Karpas-422 (cell line): Measurements from ENCODE around the gene EMP1. TPM values are rescaled to one million over a fixed set of nuclear protein-coding genes. Genes with fewer than 3 reads are reported as not detected.
A peak's percentile ranks its signal among the peaks of the same experiment; 100 is the strongest.

ENCODE experiments used
- DNase-seq: peaks from one replicate; pipeline ENCODE4 v3.0.0-alpha.2; 2015
- H2AFZ ChIP-seq: fragments of 200-600 bp; sonication (generic); 2 replicates; pipeline ENCODE4 v1.6.1; 2014; ENCODE audit warnings: antibody characterized with exemption, low read length, mixed read lengths
- H3K27ac ChIP-seq: fragments of 200-600 bp; sonication (generic); 2 replicates; pipeline ENCODE4 v1.5.1; 2014; ENCODE audit warnings: mild to moderate bottlenecking, low read length, moderate library complexity
- H3K27me3 ChIP-seq: fragments of 200-600 bp; sonication (generic); 2 replicates; pipeline ENCODE4 v1.6.1; 2014; ENCODE audit warnings: low read length, mixed read lengths
- H3K36me3 ChIP-seq: fragments of 200-600 bp; sonication (generic); 2 replicates; pipeline ENCODE4 v1.6.1; 2014; ENCODE audit warnings: low read length, mixed read lengths; ENCODE audit not compliant: insufficient read depth
- H3K4me1 ChIP-seq: fragments of 200-600 bp; sonication (generic); 2 replicates; pipeline ENCODE4 v1.6.1; 2014; ENCODE audit warnings: mild to moderate bottlenecking, low read length, mixed read lengths
- H3K4me2 ChIP-seq: fragments of 200-600 bp; sonication (generic); 2 replicates; pipeline ENCODE4 v1.6.1; 2014; ENCODE audit warnings: low read length, low read depth, mild to moderate bottlenecking; ENCODE audit not compliant: poor library complexity, severe bottlenecking
- H3K4me3 ChIP-seq: fragments of 200-600 bp; sonication (generic); 2 replicates; pipeline ENCODE4 v1.5.1; 2014; ENCODE audit warnings: mild to moderate bottlenecking, antibody characterized with exemption, low read length, mixed read lengths
- H3K79me2 ChIP-seq: fragments of 200-600 bp; sonication (generic); 2 replicates; pipeline ENCODE4 v1.6.1; 2014; ENCODE audit warnings: mild to moderate bottlenecking, low read length, mixed read lengths
- H3K9ac ChIP-seq: fragments of 200-600 bp; sonication (generic); 2 replicates; pipeline ENCODE4 v1.6.0; 2014; ENCODE audit warnings: low read length
- H3K9me2 ChIP-seq: fragments of 200-600 bp; sonication (generic), shearing (Covaris generic); replicated peaks from 2 replicates; pipeline ENCODE4 v1.6.0; 2014; ENCODE audit warnings: mild to moderate bottlenecking, low read length, moderate library complexity; ENCODE audit not compliant: insufficient read depth
- H3K9me3 ChIP-seq: fragments of 300-700, 200-600 bp; sonication (generic); 2 replicates; pipeline ENCODE4 v1.6.1; 2014; ENCODE audit warnings: low read length, mixed read lengths
- H4K20me1 ChIP-seq: fragments of 200-600 bp; sonication (generic); 2 replicates; pipeline ENCODE4 v1.6.1; 2014; ENCODE audit warnings: mild to moderate bottlenecking, antibody characterized with exemption, low read length, low read depth; ENCODE audit not compliant: insufficient read depth
- total RNA-seq: library from RNA; depleted of rRNA; stranded (reverse); fragments of >200 nt; shearing (Covaris generic); gene quantifications from 2 replicates; pipeline ENCODE4 v1.2.3, GENCODE V29; 2014; ENCODE audit warnings: low replicate concordance

The EMP1 gene
- total RNA-seq, 1 experiment from 2014 or later = not detected

GRCh38 chr12:13205809-13206559, 9.5 kb downstream of the EMP1 start:
- Histone ChIP-seq H3K9ac (no peak overlapping the region), H3K9me2 (no peaks in the 10 kb centered on the region), H3K4me2 (no peak overlapping the region), H3K27me3 (no peaks in the 10 kb centered on the region), H3K36me3 (no peaks in the 10 kb centered on the region), H3K4me3 (no peak overlapping the region), H3K9me3 (no peaks in the 10 kb centered on the region), H4K20me1 (no peaks in the 10 kb centered on the region), H3K27ac (no peak overlapping the region), H3K4me1 (peaks cover 30% of the 10 kb centered on the region), H3K79me2 (no peaks in the 10 kb centered on the region), H2AFZ (no peak overlapping the region)
- no peak for DNase-seq

DNA sequence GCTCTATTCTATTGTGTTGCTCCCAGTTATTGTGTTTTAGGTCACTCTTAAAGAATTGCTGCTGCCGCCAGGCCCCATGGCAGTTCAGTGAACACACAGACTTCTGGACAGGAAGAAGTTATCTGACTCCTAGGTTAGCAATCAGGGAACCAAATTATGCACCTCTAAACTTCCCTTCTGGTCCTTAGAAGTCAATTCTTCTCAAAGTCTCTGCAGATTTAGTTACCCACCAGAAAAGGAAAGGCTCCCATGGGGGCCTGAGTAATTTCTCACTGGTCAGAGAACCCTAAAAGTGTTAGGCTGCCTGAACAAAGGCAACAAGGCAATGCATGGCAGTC, 10.0 kb downstream of the EMP1 start:
- no peak overlapping the region for H3K4me2 ChIP-seq
- no peaks in the 10 kb centered on the region for H3K36me3 ChIP-seq
- H4K20me1 ChIP-seq = no peaks in the 10 kb centered on the region
- no peaks in the 10 kb centered on the region for H3K27me3 ChIP-seq
- H3K9ac ChIP-seq = no peak overlapping the region
- DNase-seq = peak; percentile 45
- H3K9me3 ChIP-seq = no peaks in the 10 kb centered on the region
- H3K4me1 ChIP-seq = peaks cover 35% of the 10 kb centered on the region
- no peak overlapping the region for H2AFZ ChIP-seq
- no peak overlapping the region for H3K4me3 ChIP-seq
- no peaks in the 10 kb centered on the region for H3K79me2 ChIP-seq
- H3K9me2 ChIP-seq = no peaks in the 10 kb centered on the region
- H3K27ac ChIP-seq = no peak overlapping the region

- DNase-seq = peak; percentile 64
- Histone ChIP-seq H3K36me3 (no peaks in the 10 kb centered on the region), H3K9ac (no peak overlapping the region), H3K4me3 (no peak overlapping the region), H3K4me1 (peaks cover 40% of the 10 kb centered on the region), H3K9me2 (no peaks in the 10 kb centered on the region), H4K20me1 (no peaks in the 10 kb centered on the region), H3K27me3 (no peaks in the 10 kb centered on the region), H3K27ac (no peak overlapping the region), H3K9me3 (no peaks in the 10 kb centered on the region), H3K79me2 (no peaks in the 10 kb centered on the region), H2AFZ (no peak overlapping the region), H3K4me2 (peak overlapping the region; percentile 47)
These were observed 12.3 kb downstream of the EMP1 start for GRCh38 chr12:13208533-13209435.

DNA sequence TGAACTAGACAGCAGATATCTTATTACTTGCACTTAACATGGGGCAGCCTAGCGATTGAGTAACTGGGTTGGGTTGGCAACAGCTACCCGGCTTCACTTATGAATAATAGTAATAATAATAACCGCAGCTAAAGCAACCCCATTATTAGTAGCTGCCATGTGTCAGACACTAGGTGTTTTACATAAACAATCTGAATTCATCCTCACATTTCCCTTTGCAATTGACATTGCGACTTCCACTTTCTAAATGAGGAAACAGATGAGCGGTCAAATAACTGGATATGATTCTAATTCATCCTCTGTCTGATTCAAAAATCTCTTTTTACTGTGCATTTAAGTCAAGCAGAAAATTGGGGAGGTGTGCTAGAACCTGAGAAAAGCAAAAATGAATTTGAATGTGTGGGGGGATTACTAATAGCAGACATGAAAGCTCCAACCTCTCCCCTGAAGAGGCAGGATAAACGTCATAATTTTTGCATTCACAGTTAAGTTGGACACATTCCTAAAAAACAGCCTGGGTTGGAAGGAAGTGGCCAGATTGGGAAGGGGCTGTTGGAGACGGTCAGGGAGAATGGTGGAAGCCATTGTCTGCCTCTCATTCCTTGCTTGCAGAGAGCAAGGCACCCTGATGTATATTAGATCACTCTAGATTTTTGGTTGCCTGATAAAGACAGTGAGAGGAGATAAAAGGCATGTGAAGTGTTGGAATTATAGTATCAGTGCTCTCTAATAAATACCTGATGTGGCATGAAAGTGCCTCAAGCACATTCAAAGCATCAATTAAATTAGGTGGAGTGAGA, 13.1 kb downstream of the EMP1 start:
- no peaks in the 10 kb centered on the region for H3K79me2 ChIP-seq
- H4K20me1 ChIP-seq = no peaks in the 10 kb centered on the region
- no peaks in the 10 kb centered on the region for H3K36me3 ChIP-seq
- H2AFZ ChIP-seq = no peak overlapping the region
- no peak overlapping the region for H3K27ac ChIP-seq
- peak; percentile 45 for DNase-seq
- no peaks in the 10 kb centered on the region for H3K27me3 ChIP-seq
- no peak overlapping the region for H3K4me3 ChIP-seq
- peaks cover 40% of the 10 kb centered on the region for H3K4me1 ChIP-seq
- no peaks in the 10 kb centered on the region for H3K9me2 ChIP-seq
- H3K9ac ChIP-seq = no peak overlapping the region
- H3K4me2 ChIP-seq = peak overlapping the region; percentile 47
- H3K9me3 ChIP-seq = no peaks in the 10 kb centered on the region

- H3K27ac ChIP-seq = no peak overlapping the region
- no peaks in the 10 kb centered on the region for H4K20me1 ChIP-seq
- H3K27me3 ChIP-seq = no peaks in the 10 kb centered on the region
- H3K9me2 ChIP-seq = no peaks in the 10 kb centered on the region
- no peaks in the 10 kb centered on the region for H3K36me3 ChIP-seq
- H3K4me1 ChIP-seq = peaks cover 40% of the 10 kb centered on the region
- no peaks in the 10 kb centered on the region for H3K9me3 ChIP-seq
- no peak overlapping the region for H3K4me3 ChIP-seq
- no peak overlapping the region for H3K9ac ChIP-seq
- no peak overlapping the region for H3K4me2 ChIP-seq
- H2AFZ ChIP-seq = no peak overlapping the region
- DNase-seq = no peak
- H3K79me2 ChIP-seq = no peaks in the 10 kb centered on the region
These were observed 14.0 kb downstream of the EMP1 start for GRCh38 chr12:13210236-13211190.

DNA sequence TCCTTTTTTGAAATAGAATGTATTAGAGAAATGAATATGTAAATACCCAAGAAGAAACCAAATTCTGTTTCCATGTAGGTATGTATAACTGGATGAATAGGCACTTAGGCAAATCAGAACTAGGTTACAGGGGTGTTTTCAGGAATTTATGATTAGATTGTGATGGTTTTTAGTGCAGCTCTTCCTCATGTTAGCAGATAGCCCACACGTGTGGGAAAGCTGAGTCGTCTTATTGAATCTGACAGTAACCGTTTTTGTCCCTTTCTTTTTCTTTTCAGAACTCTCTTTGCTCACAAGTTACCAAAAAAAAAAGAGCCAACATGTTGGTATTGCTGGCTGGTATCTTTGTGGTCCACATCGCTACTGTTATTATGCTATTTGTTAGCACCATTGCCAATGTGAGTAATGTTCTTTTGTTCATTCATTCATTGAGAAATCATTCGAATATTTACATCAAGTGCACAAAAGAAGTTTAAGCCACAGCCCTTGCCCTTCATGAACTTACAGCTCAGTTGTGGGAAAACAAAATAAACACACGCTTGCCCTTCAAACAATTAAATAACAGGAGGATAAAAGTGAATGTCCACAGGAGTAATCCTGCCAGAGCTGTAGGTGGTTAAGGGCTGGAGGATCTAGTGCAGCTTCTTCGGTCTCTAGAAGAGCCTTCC, 14.8 kb downstream of the EMP1 start:
- no peak for DNase-seq
- no peaks in the 10 kb centered on the region for H3K36me3 ChIP-seq

More for the DNA sequence above, 14.8 kb downstream of the EMP1 start:
- no peaks in the 10 kb centered on the region for H3K27me3 ChIP-seq
- H3K9me3 ChIP-seq = no peaks in the 10 kb centered on the region
- H3K27ac ChIP-seq = no peak overlapping the region
- peak overlapping the region; percentile 30 for H3K4me2 ChIP-seq
- no peak overlapping the region for H3K4me3 ChIP-seq
- H3K9ac ChIP-seq = no peak overlapping the region
- no peaks in the 10 kb centered on the region for H4K20me1 ChIP-seq
- no peaks in the 10 kb centered on the region for H3K9me2 ChIP-seq
- peaks cover 36% of the 10 kb centered on the region for H3K4me1 ChIP-seq
- no peak overlapping the region; the same call in 1 of the 2 replicates for H2AFZ ChIP-seq
- H3K79me2 ChIP-seq = no peaks in the 10 kb centered on the region
